ENCODE data around the gene ADAM11. TPM values are rescaled to one million over a fixed set of nuclear protein-coding genes. Genes with fewer than 3 reads are reported as not detected.

ADAM11 gene
- total and polyA plus RNA-seq, 11 donors, result 1.8 to 24.6 (median 11.2) TPM

- ATAC-seq, result no peak
- 62 to 81% (median 72%) methylated on average over 11 of the region's 11 CpGs for WGBS, 4 donors
- no peaks in the 10 kb centered on the region for H3K36me3 ChIP-seq
- H3K27me3 ChIP-seq, result peaks cover 0 to 2% (median 0%) of the 10 kb centered on the region in 9 donors
- peak in 1 of 5 donors; percentile 17 for DNase-seq
- intact Hi-C loops (cut with DNase I), result loop anchor here in 1 of 10 donors (10.0 kb wide), 1 partner anchor 61 kb away; the partner anchor contains the start of gene DBF4B
- H3K27ac ChIP-seq, result no peak overlapping the region
- TF ChIP-seq CTCF (IDR thresholded peaks at IDR 0.05) (no peak), POLR2A (IDR thresholded peaks at IDR 0.05) (no peak)
- H3K4me3 ChIP-seq, result no peak overlapping the region
- H3K4me1 ChIP-seq, result peaks cover 0 to 3% (median 0%) of the 10 kb centered on the region in 12 donors
- no peaks in the 10 kb centered on the region for H3K9me3 ChIP-seq
Observed at GRCh38 chr17:44765965-44766364, 7.2 kb downstream of the ADAM11 start.

GRCh38 chr17:44766409-44767038 is 7.7 kb downstream of the ADAM11 start:
- peak in 1 of 4 donors; percentile 34 for ATAC-seq
- Histone ChIP-seq H3K27me3 (no peaks in the 10 kb centered on the region), H3K27ac (no peak overlapping the region), H3K36me3 (no peaks in the 10 kb centered on the region), H3K4me3 (no peak overlapping the region), H3K4me1 (peaks cover 0 to 3% (median 0%) of the 10 kb centered on the region in 12 donors), H3K9me3 (no peaks in the 10 kb centered on the region)
- TF ChIP-seq POLR2A (IDR thresholded peaks at IDR 0.05), result no peak
- TF ChIP-seq CTCF (IDR thresholded peaks at IDR 0.05), result no peak
- peak in 1 of 5 donors; percentile 53 for DNase-seq
- intact Hi-C loops (cut with DNase I), result loop anchor here in 1 of 10 donors (10.0 kb wide), 1 partner anchor 62 kb away; the partner anchor contains the start of gene DBF4B
- 51 to 57% (median 55%) methylated on average over 2 to 8 of the region's 8 CpGs for WGBS, 4 donors

- Histone ChIP-seq H3K27ac (no peak overlapping the region), H3K36me3 (no peaks in the 10 kb centered on the region), H3K4me3 (no peak overlapping the region), H3K4me1 (peaks cover 0 to 3% (median 0%) of the 10 kb centered on the region in 12 donors), H3K9me3 (no peaks in the 10 kb centered on the region), H3K27me3 (no peaks in the 10 kb centered on the region)
- 49 to 65% (median 59%) methylated on average over 3 to 4 of the region's 4 CpGs for WGBS, 4 donors
- TF ChIP-seq CTCF (IDR thresholded peaks at IDR 0.05), result no peak
- TF ChIP-seq POLR2A (IDR thresholded peaks at IDR 0.05), result no peak
- intact Hi-C loops (cut with DNase I), result loop anchor here in 1 of 10 donors (10.0 kb wide), 1 partner anchor 63 kb away; the partner anchor contains the start of gene DBF4B
- ATAC-seq (no peak), DNase-seq (no peak)
Observed at GRCh38 chr17:44767493-44767892, 8.7 kb downstream of the ADAM11 start.

GRCh38 chr17:44768505-44769142 is 9.8 kb downstream of the ADAM11 start:
- 77 to 89% (median 87%) methylated on average over 11 of the region's 11 CpGs for WGBS, 4 donors
- no peak for ATAC-seq
- no peak for TF ChIP-seq POLR2A (IDR thresholded peaks at IDR 0.05)
- no peak for TF ChIP-seq CTCF (IDR thresholded peaks at IDR 0.05)

More at GRCh38 chr17:44768505-44769142, 9.8 kb downstream of the ADAM11 start:
- Histone ChIP-seq H3K4me3 (no peak overlapping the region), H3K27ac (no peak overlapping the region), H3K27me3 (no peaks in the 10 kb centered on the region), H3K9me3 (no peaks in the 10 kb centered on the region), H3K36me3 (no peaks in the 10 kb centered on the region), H3K4me1 (peaks cover 0 to 3% (median 0%) of the 10 kb centered on the region in 12 donors)
- intact Hi-C loops (cut with DNase I), result loop anchor here in 1 of 10 donors (10.0 kb wide), 1 partner anchor 64 kb away; the partner anchor contains the start of gene DBF4B
- DNase-seq, result no peak

Measured in heart left ventricle (tissue), 16 donors.